A673 (cell line): ENCODE measurements around the gene CARMIL1. TPM values are rescaled to one million over a fixed set of nuclear protein-coding genes. Genes with fewer than 3 reads are reported as not detected.

ENCODE experiments used
- BruUV-seq: library from RNA; stranded (reverse); fragments of 400-500 nt; replicated peaks from 2 replicates; lab custom pipeline; 2021; lab: Mats Ljungman, UMichigan
- CTCF ChIA-PET: fragments of 300-600 bp; sonication (Branson Sonifier 250); formaldehyde crosslinking; loops from one replicate; lab custom pipeline; 2022; ENCODE audit warnings: antibody characterized with exemption; lab: Charles Lee
- POLR2A ChIA-PET: fragments of 300-600 bp; sonication (Branson Sonifier 250); formaldehyde crosslinking; loops from one replicate; lab custom pipeline; 2022; ENCODE audit warnings: antibody characterized with exemption; ENCODE audit not compliant: low non-redundant PET; lab: Charles Lee
- DNase-seq: peaks from one replicate; pipeline ENCODE4 v3.0.0-alpha.2; 2015; ENCODE audit warnings: low spot score
- H3K27ac ChIP-seq: fragments of 200-600 bp; sonication (generic); 2 replicates; pipeline ENCODE4 v1.5.1; 2016; ENCODE audit warnings: mixed run types, low read depth, mild to moderate bottlenecking, mixed read lengths, antibody characterized with exemption, low read length; ENCODE audit not compliant: poor library complexity, severe bottlenecking
- H3K27me3 ChIP-seq: fragments of 200-600 bp; sonication (generic); replicated peaks from 2 replicates; pipeline ENCODE4 v1.6.1; 2017; ENCODE audit warnings: mixed run types, low read depth, mild to moderate bottlenecking, mixed read lengths, antibody characterized with exemption, low read length; ENCODE audit not compliant: insufficient read depth, poor library complexity
- H3K36me3 ChIP-seq: fragments of 200-600 bp; sonication (generic); 2 replicates; pipeline ENCODE4 v1.6.1; 2016; ENCODE audit warnings: mixed run types, mild to moderate bottlenecking, mixed read lengths, antibody characterized with exemption, low read length; ENCODE audit not compliant: insufficient read depth, poor library complexity, severe bottlenecking
- H3K4me1 ChIP-seq: fragments of 200-600 bp; sonication (generic); 2 replicates; pipeline ENCODE4 v1.6.1; 2017; ENCODE audit warnings: mixed run types, mild to moderate bottlenecking, mixed read lengths, antibody characterized with exemption, low read length; ENCODE audit not compliant: insufficient read depth, poor library complexity, severe bottlenecking
- H3K4me3 ChIP-seq: fragments of 200-600 bp; sonication (generic); 2 replicates; pipeline ENCODE4 v1.5.1; 2016; ENCODE audit warnings: low read depth, mixed run types, mild to moderate bottlenecking, mixed read lengths, low read length; ENCODE audit not compliant: poor library complexity, severe bottlenecking
- H3K9me3 ChIP-seq: fragments of 200-600 bp; sonication (generic); 2 replicates; pipeline ENCODE4 v1.6.1; 2016; ENCODE audit warnings: mixed run types, low read depth, mild to moderate bottlenecking, mixed read lengths, antibody characterized with exemption, low read length; ENCODE audit not compliant: poor library complexity, severe bottlenecking
- EZH2 ChIP-seq: fragments of 200-600 bp; sonication (generic); IDR thresholded peaks from 2 replicates; pipeline ENCODE4 v1.6.1; 2017; ENCODE audit warnings: borderline replicate concordance, low read depth, mild to moderate bottlenecking, mixed read lengths, antibody characterized with exemption, low read length; ENCODE audit not compliant: poor library complexity, severe bottlenecking
- intact Hi-C: fragments of 100-400 bp; cut with micrococcal nuclease; formaldehyde crosslinking; loops from one replicate; pipeline ENCODE4 v1.10.0; 2022; ENCODE audit not compliant: unreplicated experiment
- total RNA-seq: library from RNA; stranded (reverse); gene quantifications from 2 replicates; pipeline ENCODE4 v1.2.3, GENCODE V29; 2021
- TF ChIP-seq, protein P1 (sequence below): fragments of 300-800, 200-600 bp; sonication (generic); conservative IDR thresholded peaks from 2 replicates; pipeline ENCODE4 v1.5.1; 2017; ENCODE audit warnings: low read depth, mild to moderate bottlenecking, antibody characterized with exemption, low read length, moderate library complexity, mixed read lengths

The CARMIL1 gene
- total RNA-seq, 1 experiment from 2014 or later = 7.2 TPM

DNA sequence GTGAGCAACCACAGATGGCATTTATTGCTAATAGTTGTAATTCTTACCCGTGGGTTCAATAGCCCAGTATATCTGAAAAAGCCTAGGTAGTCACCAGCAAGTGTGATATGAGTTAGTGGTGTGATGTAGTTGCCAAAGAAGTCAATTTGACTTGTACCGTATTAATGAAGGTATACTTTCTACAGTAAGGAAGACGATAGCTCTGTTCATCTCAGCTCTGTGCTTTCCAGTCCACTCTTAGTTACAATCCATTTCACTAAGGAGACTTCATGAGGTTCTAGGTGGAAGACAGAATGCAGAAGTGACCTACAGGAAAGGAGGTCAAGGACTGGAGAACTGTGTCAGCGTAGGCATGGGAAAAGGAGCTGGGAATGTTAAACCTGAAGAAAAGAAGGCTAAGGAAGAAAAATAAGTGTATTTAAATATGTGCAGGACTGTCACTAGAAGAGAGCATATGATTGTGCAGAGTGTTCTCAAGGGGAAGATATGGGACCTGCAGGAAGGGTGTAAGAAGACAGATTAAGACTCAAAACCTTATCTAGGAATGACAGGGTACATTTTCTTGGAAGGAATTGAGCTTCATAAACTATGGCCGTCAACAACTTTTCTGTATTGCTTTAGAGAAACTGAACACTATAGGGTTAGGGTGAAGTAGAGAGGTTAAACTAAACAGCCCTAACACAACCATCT lies 255.9 kb downstream of the CARMIL1 start:
- POLR2A ChIA-PET = no interaction called here
- Histone ChIP-seq H3K27me3 (no peaks in the 10 kb centered on the region), H3K9me3 (no peaks in the 10 kb centered on the region), H3K36me3 (no peaks in the 10 kb centered on the region), H3K4me3 (no peak overlapping the region), H3K4me1 (no peaks in the 10 kb centered on the region), H3K27ac (no peak overlapping the region)
- BruUV-seq = no TSS peak
- DNase-seq = no peak
- TF ChIP-seq EZH2 = no peak
- TF ChIP-seq, protein P1, sequence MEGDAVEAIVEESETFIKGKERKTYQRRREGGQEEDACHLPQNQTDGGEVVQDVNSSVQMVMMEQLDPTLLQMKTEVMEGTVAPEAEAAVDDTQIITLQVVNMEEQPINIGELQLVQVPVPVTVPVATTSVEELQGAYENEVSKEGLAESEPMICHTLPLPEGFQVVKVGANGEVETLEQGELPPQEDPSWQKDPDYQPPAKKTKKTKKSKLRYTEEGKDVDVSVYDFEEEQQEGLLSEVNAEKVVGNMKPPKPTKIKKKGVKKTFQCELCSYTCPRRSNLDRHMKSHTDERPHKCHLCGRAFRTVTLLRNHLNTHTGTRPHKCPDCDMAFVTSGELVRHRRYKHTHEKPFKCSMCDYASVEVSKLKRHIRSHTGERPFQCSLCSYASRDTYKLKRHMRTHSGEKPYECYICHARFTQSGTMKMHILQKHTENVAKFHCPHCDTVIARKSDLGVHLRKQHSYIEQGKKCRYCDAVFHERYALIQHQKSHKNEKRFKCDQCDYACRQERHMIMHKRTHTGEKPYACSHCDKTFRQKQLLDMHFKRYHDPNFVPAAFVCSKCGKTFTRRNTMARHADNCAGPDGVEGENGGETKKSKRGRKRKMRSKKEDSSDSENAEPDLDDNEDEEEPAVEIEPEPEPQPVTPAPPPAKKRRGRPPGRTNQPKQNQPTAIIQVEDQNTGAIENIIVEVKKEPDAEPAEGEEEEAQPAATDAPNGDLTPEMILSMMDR = no peak
- intact Hi-C loops = no loop called here
- CTCF ChIA-PET = no interaction called here

DNA sequence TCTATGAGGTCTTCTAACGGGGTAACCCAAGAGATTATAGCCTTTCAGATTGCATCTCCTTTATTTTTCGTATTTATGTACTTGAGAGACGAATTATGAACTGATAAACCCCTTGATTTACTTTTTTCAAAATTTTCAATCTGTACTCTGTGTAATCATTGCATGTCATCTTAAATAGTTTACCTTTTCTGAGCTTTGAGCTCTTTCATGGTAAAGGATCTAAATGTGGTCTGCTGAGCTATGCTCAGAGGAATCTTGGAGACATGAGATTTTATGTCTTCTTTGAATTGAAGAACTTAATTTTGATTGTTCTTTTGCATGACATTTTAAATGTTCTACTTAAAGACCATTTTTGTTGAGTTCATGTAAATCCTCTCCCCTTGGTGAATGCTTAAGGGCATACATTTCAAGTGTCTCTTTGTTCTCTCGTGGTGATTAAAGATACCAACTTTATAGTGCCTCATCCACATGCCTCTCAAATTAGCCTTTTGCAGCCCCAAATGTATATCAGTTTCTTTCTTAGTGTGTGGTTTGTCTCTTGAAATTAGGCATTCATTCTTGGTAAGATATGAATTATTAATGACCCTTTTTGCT lies 256.6 kb downstream of the CARMIL1 start:
- no peak overlapping the region for H3K27ac ChIP-seq
- H3K9me3 ChIP-seq = no peaks in the 10 kb centered on the region
- TF ChIP-seq EZH2 = no peak
- TF ChIP-seq, protein P1 = no peak
- H3K4me3 ChIP-seq = no peak overlapping the region
- no peaks in the 10 kb centered on the region for H3K4me1 ChIP-seq
- no peaks in the 10 kb centered on the region for H3K36me3 ChIP-seq
- no peak for DNase-seq
- intact Hi-C loops = no loop called here
- ChIA-PET CTCF (no interaction called here), POLR2A (no interaction called here)
- no peaks in the 10 kb centered on the region for H3K27me3 ChIP-seq
- no TSS peak for BruUV-seq

DNA sequence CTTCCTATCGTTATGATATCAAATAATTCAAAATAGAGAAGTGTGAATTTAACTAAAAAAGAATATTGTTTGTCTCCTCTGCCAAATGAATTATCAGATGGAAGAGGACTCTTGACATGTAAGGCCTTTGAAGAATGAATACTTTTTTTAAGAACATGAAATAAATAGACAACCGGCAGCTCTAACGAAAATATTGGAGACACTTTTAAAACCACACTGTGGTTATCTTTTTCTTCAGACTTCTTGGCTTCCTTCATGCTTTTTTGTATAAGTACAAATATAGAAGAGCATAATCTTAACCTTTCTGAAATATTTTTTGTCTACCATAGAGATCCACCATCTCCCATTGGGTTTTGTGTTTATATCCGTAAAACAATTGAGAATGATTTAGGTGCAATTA lies 257.6 kb downstream of the CARMIL1 start:
- Histone ChIP-seq H3K4me1 (no peaks in the 10 kb centered on the region), H3K4me3 (no peak overlapping the region), H3K27me3 (no peaks in the 10 kb centered on the region), H3K9me3 (no peaks in the 10 kb centered on the region), H3K36me3 (no peaks in the 10 kb centered on the region), H3K27ac (no peak overlapping the region)
- ChIA-PET POLR2A (no interaction called here), CTCF (no interaction called here)
- no TSS peak for BruUV-seq
- DNase-seq = no peak
- intact Hi-C loops = no loop called here
- TF ChIP-seq, protein P1 = no peak
- TF ChIP-seq EZH2 = no peak
